T-helper 2 cell treated with Interferon-gamma antibody and Interleukin-4, amounts not matched to agents 5 μg/mL and 100 μg/mL, for 36 hours (primary cell): ENCODE measurements around the gene WFIKKN2.
"Not testable (repeated sequence)": the region's sequence is repeated elsewhere in the genome, so short reads cannot be mapped to it uniquely, and the experiment has no call there.

Source experiments
- DNase-seq: peaks from one replicate; pipeline ENCODE4 v3.0.0; 2021; ENCODE audit warnings: low spot score
- H3K27ac Mint-ChIP-seq: one replicate; pipeline ENCODE4 v1.8.0; 2021; ENCODE audit warnings: mild to moderate bottlenecking, mixed read lengths
- H3K27me3 Mint-ChIP-seq: one replicate; pipeline ENCODE4 v1.8.0; 2021; ENCODE audit warnings: low read depth, mixed read lengths
- H3K36me3 Mint-ChIP-seq: one replicate; pipeline ENCODE4 v1.8.0; 2021; ENCODE audit warnings: low read depth, mixed read lengths
- H3K4me1 Mint-ChIP-seq: one replicate; pipeline ENCODE4 v1.8.0; 2021; ENCODE audit warnings: low read depth, mixed read lengths
- H3K4me3 Mint-ChIP-seq: one replicate; pipeline ENCODE4 v1.8.0; 2022; ENCODE audit warnings: mild to moderate bottlenecking, moderate library complexity, mixed read lengths
- H3K9me3 Mint-ChIP-seq: one replicate; pipeline ENCODE4 v1.8.0; 2021; ENCODE audit warnings: mixed read lengths

The WFIKKN2 gene

GRCh38 chr17:50844117-50844700, 8.8 kb downstream of the WFIKKN2 start:
- Mint-ChIP-seq H3K4me1 (no peaks in the 10 kb centered on the region), H3K27me3 (peaks cover 3% of the 10 kb centered on the region), H3K4me3 (no peak overlapping the region), H3K36me3 (no peaks in the 10 kb centered on the region), H3K9me3 (no peaks in the 10 kb centered on the region), H3K27ac (no peak overlapping the region)
- no peak for DNase-seq

- Mint-ChIP-seq H3K4me3 (no peak overlapping the region), H3K27ac (no peak overlapping the region)
- DNase-seq = no peak
Observed at GRCh38 chr17:50845240-50846147, 10.1 kb downstream of the WFIKKN2 start.

GRCh38 chr17:50847566-50847965, 12.2 kb downstream of the WFIKKN2 start:
- no peaks in the 10 kb centered on the region for H3K36me3 Mint-ChIP-seq

More at GRCh38 chr17:50845240-50846147, 10.1 kb downstream of the WFIKKN2 start:
- H3K9me3 Mint-ChIP-seq = no peaks in the 10 kb centered on the region
- peaks cover 3% of the 10 kb centered on the region for H3K27me3 Mint-ChIP-seq
- no peaks in the 10 kb centered on the region for H3K36me3 Mint-ChIP-seq
- H3K4me1 Mint-ChIP-seq = no peaks in the 10 kb centered on the region

GRCh38 chr17:50848039-50848438, 12.7 kb downstream of the WFIKKN2 start:
- H3K4me1 Mint-ChIP-seq = peaks cover 13% of the 10 kb centered on the region
- no peaks in the 10 kb centered on the region for H3K36me3 Mint-ChIP-seq
- H3K27ac Mint-ChIP-seq = no peak overlapping the region
- H3K27me3 Mint-ChIP-seq = peaks cover 8% of the 10 kb centered on the region
- DNase-seq = no peak
- H3K9me3 Mint-ChIP-seq = no peaks in the 10 kb centered on the region
- H3K4me3 Mint-ChIP-seq = no peak overlapping the region

More at GRCh38 chr17:50847566-50847965, 12.2 kb downstream of the WFIKKN2 start:
- DNase-seq = no peak
- H3K27ac Mint-ChIP-seq = no peak overlapping the region
- peaks cover 4% of the 10 kb centered on the region for H3K27me3 Mint-ChIP-seq
- no peak overlapping the region for H3K4me3 Mint-ChIP-seq
- peaks cover 10% of the 10 kb centered on the region for H3K4me1 Mint-ChIP-seq
- no peaks in the 10 kb centered on the region for H3K9me3 Mint-ChIP-seq

GRCh38 chr17:50848711-50849110, 13.3 kb downstream of the WFIKKN2 start:
- DNase-seq = no peak
- peaks cover 13% of the 10 kb centered on the region for H3K4me1 Mint-ChIP-seq
- H3K27me3 Mint-ChIP-seq = peaks cover 14% of the 10 kb centered on the region
- no peak overlapping the region for H3K27ac Mint-ChIP-seq
- no peaks in the 10 kb centered on the region for H3K9me3 Mint-ChIP-seq
- no peak overlapping the region for H3K4me3 Mint-ChIP-seq
- H3K36me3 Mint-ChIP-seq = no peaks in the 10 kb centered on the region

GRCh38 chr17:50850640-50851039, 15.3 kb downstream of the WFIKKN2 start:
- Mint-ChIP-seq H3K9me3 (no peaks in the 10 kb centered on the region), H3K36me3 (no peaks in the 10 kb centered on the region), H3K27me3 (peaks cover 27% of the 10 kb centered on the region), H3K27ac (no peak overlapping the region), H3K4me1 (peaks cover 13% of the 10 kb centered on the region), H3K4me3 (no peak overlapping the region)
- no peak for DNase-seq

GRCh38 chr17:50853015-50853615, 17.7 kb downstream of the WFIKKN2 start:
- no peak for DNase-seq
- Mint-ChIP-seq H3K4me3 (peak overlapping the region; percentile 75), H3K36me3 (no peaks in the 10 kb centered on the region), H3K9me3 (no peaks in the 10 kb centered on the region), H3K4me1 (peaks cover 13% of the 10 kb centered on the region), H3K27me3 (peaks cover 29% of the 10 kb centered on the region), H3K27ac (peak overlapping the region; percentile 81)

- H3K27me3 Mint-ChIP-seq = peaks cover 29% of the 10 kb centered on the region
- H3K36me3 Mint-ChIP-seq = no peaks in the 10 kb centered on the region
- H3K9me3 Mint-ChIP-seq = no peaks in the 10 kb centered on the region
- H3K27ac Mint-ChIP-seq = no peak overlapping the region
- H3K4me3 Mint-ChIP-seq = no peak overlapping the region
- H3K4me1 Mint-ChIP-seq = peaks cover 13% of the 10 kb centered on the region
- no peak for DNase-seq
Observed at GRCh38 chr17:50853781-50854180, 18.4 kb downstream of the WFIKKN2 start.

- DNase-seq = no peak
- Mint-ChIP-seq H3K9me3 (no peaks in the 10 kb centered on the region), H3K36me3 (no peaks in the 10 kb centered on the region), H3K27me3 (peaks cover 29% of the 10 kb centered on the region), H3K4me3 (no peak overlapping the region), H3K4me1 (peaks cover 13% of the 10 kb centered on the region), H3K27ac (no peak overlapping the region)
Observed at GRCh38 chr17:50855708-50856330, 20.4 kb downstream of the WFIKKN2 start.

- H3K4me3 Mint-ChIP-seq = no peak overlapping the region
- no peaks in the 10 kb centered on the region for H3K9me3 Mint-ChIP-seq
- peaks cover 29% of the 10 kb centered on the region for H3K27me3 Mint-ChIP-seq
- DNase-seq = no peak
- H3K4me1 Mint-ChIP-seq = peaks cover 15% of the 10 kb centered on the region
- H3K27ac Mint-ChIP-seq = no peak overlapping the region
- H3K36me3 Mint-ChIP-seq = peaks cover 2% of the 10 kb centered on the region
Observed at GRCh38 chr17:50856431-50856830, 21.0 kb downstream of the WFIKKN2 start.

- Mint-ChIP-seq H3K9me3 (no peaks in the 10 kb centered on the region), H3K4me3 (no peak overlapping the region), H3K27me3 (peaks cover 15% of the 10 kb centered on the region), H3K4me1 (peaks cover 11% of the 10 kb centered on the region), H3K27ac (no peak overlapping the region), H3K36me3 (peaks cover 16% of the 10 kb centered on the region)
- no peak for DNase-seq
Observed at GRCh38 chr17:50858486-50859225, 23.3 kb downstream of the WFIKKN2 start.

GRCh38 chr17:50859727-50860126, 24.3 kb downstream of the WFIKKN2 start:
- Mint-ChIP-seq H3K4me1 (peaks cover 17% of the 10 kb centered on the region), H3K36me3 (peaks cover 17% of the 10 kb centered on the region)
- not testable (repeated sequence) for H3K27me3 Mint-ChIP-seq, H3K9me3 Mint-ChIP-seq, DNase-seq, H3K27ac Mint-ChIP-seq, H3K4me3 Mint-ChIP-seq

GRCh38 chr17:50861334-50861676, 25.9 kb downstream of the WFIKKN2 start:
- Mint-ChIP-seq H3K4me1 (peaks cover 20% of the 10 kb centered on the region), H3K27ac (no peak overlapping the region)

More at GRCh38 chr17:50861334-50861676, 25.9 kb downstream of the WFIKKN2 start:
- no peak for DNase-seq
- H3K27me3 Mint-ChIP-seq = no peaks in the 10 kb centered on the region
- H3K36me3 Mint-ChIP-seq = peaks cover 20% of the 10 kb centered on the region
- H3K9me3 Mint-ChIP-seq = no peaks in the 10 kb centered on the region
- H3K4me3 Mint-ChIP-seq = no peak overlapping the region
